ENCODE measurements around the gene DHRS7.

DHRS7 gene

GRCh38 chr14:60166142-60166541 is 944 bp upstream of the DHRS7 start:
- DNase-seq (ENCODE audit: low spot score) = no peak
- CTCF ChIA-PET = interaction anchor here (0.8 to 1.1 kb wide), 2 partner anchors 9 to 108 kb away, joined by 3 read pairs; no protein-coding TSS in a partner anchor
- POLR2A ChIA-PET (ENCODE audit: low non-redundant PET) = interaction anchor here (0.6 kb wide), 1 partner anchor 1248 kb away, joined by 7 read pairs; no protein-coding TSS in a partner anchor
- H3K27ac ChIP-seq = no peak overlapping the region
- TF ChIP-seq, protein P1, sequence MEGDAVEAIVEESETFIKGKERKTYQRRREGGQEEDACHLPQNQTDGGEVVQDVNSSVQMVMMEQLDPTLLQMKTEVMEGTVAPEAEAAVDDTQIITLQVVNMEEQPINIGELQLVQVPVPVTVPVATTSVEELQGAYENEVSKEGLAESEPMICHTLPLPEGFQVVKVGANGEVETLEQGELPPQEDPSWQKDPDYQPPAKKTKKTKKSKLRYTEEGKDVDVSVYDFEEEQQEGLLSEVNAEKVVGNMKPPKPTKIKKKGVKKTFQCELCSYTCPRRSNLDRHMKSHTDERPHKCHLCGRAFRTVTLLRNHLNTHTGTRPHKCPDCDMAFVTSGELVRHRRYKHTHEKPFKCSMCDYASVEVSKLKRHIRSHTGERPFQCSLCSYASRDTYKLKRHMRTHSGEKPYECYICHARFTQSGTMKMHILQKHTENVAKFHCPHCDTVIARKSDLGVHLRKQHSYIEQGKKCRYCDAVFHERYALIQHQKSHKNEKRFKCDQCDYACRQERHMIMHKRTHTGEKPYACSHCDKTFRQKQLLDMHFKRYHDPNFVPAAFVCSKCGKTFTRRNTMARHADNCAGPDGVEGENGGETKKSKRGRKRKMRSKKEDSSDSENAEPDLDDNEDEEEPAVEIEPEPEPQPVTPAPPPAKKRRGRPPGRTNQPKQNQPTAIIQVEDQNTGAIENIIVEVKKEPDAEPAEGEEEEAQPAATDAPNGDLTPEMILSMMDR (conservative IDR thresholded peaks at IDR 0.05; ENCODE audit: low read depth) = no peak

DNA sequence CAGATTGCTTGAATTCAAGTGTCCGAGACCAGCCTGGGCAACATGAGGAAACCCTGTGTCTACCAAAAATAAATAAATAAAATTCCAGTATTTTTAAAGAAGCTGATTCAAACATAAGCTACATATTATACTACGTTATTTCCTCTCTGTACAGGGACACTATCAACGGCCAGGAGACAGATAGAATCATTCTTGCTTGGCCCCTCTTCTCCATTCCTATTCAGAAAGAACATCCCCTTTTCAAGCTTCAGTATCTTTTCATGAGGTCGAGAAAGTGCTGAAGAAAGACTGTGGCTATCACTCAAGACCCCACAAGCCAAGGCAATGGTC is 314 bp upstream of the DHRS7 start:
- DNase-seq (ENCODE audit: low spot score) = no peak
- peak overlapping the region; percentile 95 for H3K27ac ChIP-seq
- TF ChIP-seq, protein P1 (conservative IDR thresholded peaks at IDR 0.05; ENCODE audit: low read depth) = no peak; the same call in none of the 2 replicates
- ChIA-PET POLR2A (ENCODE audit: low non-redundant PET) (interaction anchor here (0.6 kb wide), 2 partner anchors 14 to 1249 kb away, joined by 3 to 7 read pairs; no protein-coding TSS in a partner anchor), CTCF (interaction anchor here (0.8 to 1.1 kb wide), 2 partner anchors 10 to 107 kb away, joined by 3 read pairs; no protein-coding TSS in a partner anchor)

- TF ChIP-seq, protein P1 (conservative IDR thresholded peaks at IDR 0.05; ENCODE audit: low read depth) = no peak
- no peak for DNase-seq (ENCODE audit: low spot score)
- peak overlapping the region; percentile 95 for H3K27ac ChIP-seq
- ChIA-PET POLR2A (ENCODE audit: low non-redundant PET) (no interaction called here), CTCF (interaction anchor here (0.5 kb wide), 1 partner anchor 681 kb away, joined by 3 read pairs; no protein-coding TSS in a partner anchor)
Measured at GRCh38 chr14:60164404-60164711, 840 bp downstream of the DHRS7 start.

GRCh38 chr14:60163693-60164092 is 1.5 kb downstream of the DHRS7 start:
- ChIA-PET CTCF (interaction anchor here (0.7 kb wide), 1 partner anchor 99 kb away, joined by 3 read pairs; no protein-coding TSS in a partner anchor), POLR2A (ENCODE audit: low non-redundant PET) (no interaction called here)
- DNase-seq (ENCODE audit: low spot score) = no peak
- H3K27ac ChIP-seq = no peak overlapping the region
- TF ChIP-seq, protein P1 (conservative IDR thresholded peaks at IDR 0.05; ENCODE audit: low read depth) = no peak

GRCh38 chr14:60161196-60162107 is 3.7 kb downstream of the DHRS7 start:
- POLR2A ChIA-PET (ENCODE audit: low non-redundant PET) = no interaction called here
- TF ChIP-seq, protein P1 (conservative IDR thresholded peaks at IDR 0.05; ENCODE audit: low read depth) = no peak
- peak; percentile 24 for DNase-seq (ENCODE audit: low spot score)
- H3K27ac ChIP-seq = peak overlapping the region; percentile 66
- CTCF ChIA-PET = no interaction called here

- TF ChIP-seq, protein P1 (conservative IDR thresholded peaks at IDR 0.05; ENCODE audit: low read depth) = no peak
- ChIA-PET POLR2A (ENCODE audit: low non-redundant PET) (no interaction called here), CTCF (no interaction called here)
- no peak for DNase-seq (ENCODE audit: low spot score)
- peak overlapping the region; percentile 21; the same call in 1 of the 2 replicates for H3K27ac ChIP-seq
Measured at GRCh38 chr14:60160422-60160821, 4.8 kb downstream of the DHRS7 start.
